IPS DF 6.9 (cell line): ENCODE results near the gene DGCR2.

Experiments
- DNase-seq: peaks from one replicate; pipeline ENCODE4 v3.0.0-alpha.2; 2013; ENCODE audit warnings: low read depth, low spot score
- H3K27ac ChIP-seq: one replicate; pipeline ENCODE4 v1.5.1; 2013; ENCODE audit warnings: low read length, control low read depth
- H3K27me3 ChIP-seq: 2 replicates; pipeline ENCODE4 v1.6.1; 2013; ENCODE audit warnings: mild to moderate bottlenecking, low read length; ENCODE audit not compliant: control insufficient read depth, insufficient read depth
- H3K36me3 ChIP-seq: 2 replicates; pipeline ENCODE4 v1.6.1; 2013; ENCODE audit warnings: low read length; ENCODE audit not compliant: control insufficient read depth, insufficient read depth
- H3K4me1 ChIP-seq: 2 replicates; pipeline ENCODE4 v1.6.1; 2013; ENCODE audit warnings: low read length; ENCODE audit not compliant: control insufficient read depth, insufficient read depth
- H3K4me3 ChIP-seq: 2 replicates; pipeline ENCODE4 v1.5.1; 2013; ENCODE audit warnings: mild to moderate bottlenecking, low read length
- H3K9me3 ChIP-seq: 2 replicates; pipeline ENCODE4 v1.6.1; 2013; ENCODE audit warnings: low read length, inconsistent platforms; ENCODE audit not compliant: control insufficient read depth, insufficient read depth
- WGBS: extraction: QIAGEN DNeasy Blood & Tissue Kit; methylation state at CpG from one replicate; pipeline ENCODE4 v1.1.7; 2013; ENCODE audit warnings: mixed read lengths, missing lambda C conversion rate; ENCODE audit not compliant: insufficient read length, insufficient coverage; 5-methylcytosine and 5-hydroxymethylcytosine counted together

DGCR2 gene

GRCh38 chr22:19108807-19109197 lies 13.4 kb downstream of the DGCR2 start:
- DNase-seq = no peak
- no peaks in the 10 kb centered on the region for H3K27me3 ChIP-seq
- H3K9me3 ChIP-seq = no peaks in the 10 kb centered on the region
- no CpG with 5 or more reads among the region's 3 CpGs for WGBS
- H3K4me3 ChIP-seq = no peak overlapping the region
- no peaks in the 10 kb centered on the region for H3K36me3 ChIP-seq
- no peaks in the 10 kb centered on the region; the same call in 1 of the 2 replicates for H3K4me1 ChIP-seq
- H3K27ac ChIP-seq = no peak overlapping the region

- H3K4me3 ChIP-seq = no peak overlapping the region
- H3K4me1 ChIP-seq = no peaks in the 10 kb centered on the region; the same call in 1 of the 2 replicates
- H3K9me3 ChIP-seq = no peaks in the 10 kb centered on the region
- H3K27ac ChIP-seq = no peak overlapping the region
- no peaks in the 10 kb centered on the region for H3K27me3 ChIP-seq
- no CpG with 5 or more reads among the region's 8 CpGs for WGBS
- no peaks in the 10 kb centered on the region for H3K36me3 ChIP-seq
- no peak for DNase-seq
Observed at GRCh38 chr22:19107730-19108074, 14.5 kb downstream of the DGCR2 start.

GRCh38 chr22:19106886-19107729 lies 15.1 kb downstream of the DGCR2 start:
- H3K4me3 ChIP-seq = no peak overlapping the region
- H3K36me3 ChIP-seq = no peaks in the 10 kb centered on the region
- no peaks in the 10 kb centered on the region; the same call in 1 of the 2 replicates for H3K4me1 ChIP-seq
- no peaks in the 10 kb centered on the region for H3K9me3 ChIP-seq
- H3K27me3 ChIP-seq = no peaks in the 10 kb centered on the region
- no peak overlapping the region for H3K27ac ChIP-seq
- no CpG with 5 or more reads among the region's 3 CpGs for WGBS
- DNase-seq = no peak

GRCh38 chr22:19105867-19106802 lies 16.1 kb downstream of the DGCR2 start:
- whole genome bisulfite sequencing = no CpG with 5 or more reads among the region's 18 CpGs
- Histone ChIP-seq H3K4me3 (no peak overlapping the region), H3K27me3 (no peaks in the 10 kb centered on the region), H3K36me3 (no peaks in the 10 kb centered on the region), H3K4me1 (no peaks in the 10 kb centered on the region; the same call in 1 of the 2 replicates), H3K9me3 (no peaks in the 10 kb centered on the region), H3K27ac (no peak overlapping the region)
- no peak for DNase-seq

- no CpG with 5 or more reads among the region's 8 CpGs for WGBS
- Histone ChIP-seq H3K4me3 (no peak overlapping the region), H3K9me3 (no peaks in the 10 kb centered on the region), H3K27me3 (no peaks in the 10 kb centered on the region), H3K4me1 (no peaks in the 10 kb centered on the region; the same call in 1 of the 2 replicates), H3K27ac (no peak overlapping the region), H3K36me3 (no peaks in the 10 kb centered on the region)
- DNase-seq = no peak
Observed at GRCh38 chr22:19105456-19105855, 16.8 kb downstream of the DGCR2 start.

- Histone ChIP-seq H3K27me3 (no peaks in the 10 kb centered on the region), H3K4me1 (no peaks in the 10 kb centered on the region; the same call in 1 of the 2 replicates), H3K4me3 (no peak overlapping the region), H3K9me3 (no peaks in the 10 kb centered on the region), H3K36me3 (no peaks in the 10 kb centered on the region), H3K27ac (no peak overlapping the region)
- DNase-seq = no peak
- no CpG with 5 or more reads among the region's 5 CpGs for WGBS
Observed at GRCh38 chr22:19103880-19104821, 18.1 kb downstream of the DGCR2 start.

DNA sequence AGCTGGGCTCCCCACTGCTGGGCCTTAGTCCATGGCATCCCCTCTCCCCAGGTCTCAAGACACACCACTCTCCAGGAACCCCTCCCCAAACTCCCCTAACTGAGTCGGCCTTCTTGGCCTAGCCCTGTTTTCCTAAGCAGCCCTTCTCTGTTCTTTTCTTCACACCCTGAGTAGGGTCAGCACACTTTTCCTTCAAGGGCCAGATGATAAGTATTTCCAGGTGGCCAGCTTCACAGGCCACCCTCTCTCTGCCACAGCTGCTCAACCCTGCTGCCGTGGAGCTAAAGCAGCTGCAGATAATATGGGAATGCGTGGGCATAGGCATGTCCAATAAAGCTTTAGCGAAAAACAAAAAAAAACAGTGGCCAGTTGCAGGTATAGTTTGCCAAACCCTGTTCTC lies 24.1 kb downstream of the DGCR2 start:
- Histone ChIP-seq H3K36me3 (no peaks in the 10 kb centered on the region), H3K27me3 (no peaks in the 10 kb centered on the region), H3K4me1 (no peaks in the 10 kb centered on the region), H3K4me3 (no peak overlapping the region), H3K27ac (no peak overlapping the region), H3K9me3 (no peaks in the 10 kb centered on the region)
- DNase-seq = no peak
- WGBS = no CpG with 5 or more reads among the region's 4 CpGs

DNA sequence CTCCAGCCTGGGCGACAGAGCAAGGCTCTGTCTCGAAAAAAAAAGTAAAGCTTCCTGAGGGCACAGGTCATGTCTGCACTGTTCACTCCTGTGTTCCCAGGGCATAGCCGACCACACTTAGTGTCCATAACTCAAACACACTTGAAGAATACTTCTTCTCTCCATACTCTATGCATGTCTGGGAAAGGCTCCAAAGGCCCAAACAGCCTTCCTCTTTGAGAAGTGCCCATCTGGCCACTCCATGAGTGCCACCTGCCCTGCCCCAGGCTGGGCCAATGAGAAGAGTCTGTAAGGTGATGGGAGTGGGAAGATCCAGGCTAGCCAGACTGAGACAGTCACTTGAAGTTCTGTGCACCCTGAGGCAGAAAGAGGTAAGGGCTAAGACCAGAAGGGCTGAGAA lies 24.7 kb downstream of the DGCR2 start:
- Histone ChIP-seq H3K4me1 (no peaks in the 10 kb centered on the region), H3K4me3 (no peak overlapping the region), H3K27me3 (no peaks in the 10 kb centered on the region), H3K27ac (no peak overlapping the region), H3K36me3 (no peaks in the 10 kb centered on the region), H3K9me3 (no peaks in the 10 kb centered on the region)
- no peak for DNase-seq
- no CpG with 5 or more reads among the region's 3 CpGs for WGBS

- DNase-seq = no peak
- WGBS = no CpG with 5 or more reads among the region's 1 CpG
- H3K27me3 ChIP-seq = no peaks in the 10 kb centered on the region
- H3K4me1 ChIP-seq = no peaks in the 10 kb centered on the region
- no peaks in the 10 kb centered on the region for H3K36me3 ChIP-seq
- no peak overlapping the region for H3K27ac ChIP-seq
- no peak overlapping the region for H3K4me3 ChIP-seq
- H3K9me3 ChIP-seq = no peaks in the 10 kb centered on the region
Observed at GRCh38 chr22:19096555-19096954, 25.7 kb downstream of the DGCR2 start.
